K562 (cell line): ENCODE results near the gene GPR157. TPM values are rescaled to one million over a fixed set of nuclear protein-coding genes. Genes with fewer than 3 reads are reported as not detected.

Source experiments
- ATAC-seq: fragments of 200-7000 bp; cut with Tn5 transposase; 3 replicates; pipeline ENCODE4 v1.9.1; 2020; ENCODE audit warnings: moderate library complexity
- BruUV-seq: library from RNA; stranded (reverse); fragments of 400-500 nt; replicated peaks from 2 replicates; lab custom pipeline; 2021; lab: Mats Ljungman, UMichigan
- CTCF ChIA-PET: fragments of 300-600 bp; formaldehyde crosslinking; extraction: SDS; loops from one replicate; lab custom pipeline; 2021; ENCODE audit warnings: low intra/inter-chr PET ratio; lab: Yijun Ruan, JAX
- POLR2A ChIA-PET: fragments of 300-600, 350-650 bp; sonication (Branson Sonifier 250); formaldehyde crosslinking; extraction: SDS; loops from one replicate; lab custom pipeline; 2021; ENCODE audit warnings: antibody characterized with exemption, inconsistent platforms; lab: Yijun Ruan, JAX
- DNase-seq, 4 experiments: peaks; one replicate each; pipeline versions ENCODE4 v3.0.0 to v3.0.0-alpha.2; 2011 to 2018; ENCODE audit warnings: low spot score in 3 of 4, mixed read lengths in 3 of 4; ENCODE audit errors: extremely low read depth in 1 of 4
- FAIRE-seq: peaks from 2 replicates; lab custom pipeline; 2011; peaks lifted over from hg19 to GRCh38; lab: Jason Lieb, UNC
- H2AFZ ChIP-seq: 2 replicates; pipeline ENCODE4 v1.6.0; 2011; ENCODE audit warnings: low read depth, low read length, control low read depth, inconsistent platforms
- H3K27ac ChIP-seq: fragments of 200-600 bp; 3 replicates; pipeline ENCODE4 v1.8.0; 2011; ENCODE audit warnings: low read depth, mild to moderate bottlenecking, control low read depth, inconsistent platforms, low read length, moderate library complexity, mixed read lengths; ENCODE audit errors: extremely low read depth
- H3K27me3 ChIP-seq, 2 experiments: fragments of 300-600 bp in 1 of 2; 2 replicates in 1 of 2; 3 replicates in 1 of 2; pipeline versions ENCODE4 v1.6.0 to v1.8.0; 2011; ENCODE audit warnings: inconsistent platforms in 2 of 2, low read length in 2 of 2, mild to moderate bottlenecking in 1 of 2, mixed read lengths in 1 of 2, moderate library complexity in 1 of 2; ENCODE audit not compliant: control insufficient read depth in 2 of 2, insufficient read depth in 2 of 2
- H3K36me3 ChIP-seq: fragments of 300-600 bp; 3 replicates; pipeline ENCODE4 v1.8.0; 2011; ENCODE audit warnings: mild to moderate bottlenecking, low read length, inconsistent platforms; ENCODE audit not compliant: control insufficient read depth, insufficient read depth
- H3K4me1 ChIP-seq, 2 experiments: fragments of 200-600 bp in 1 of 2; replicated peaks in 1 of 2; 2 replicates in 1 of 2; 3 replicates in 1 of 2; pipeline versions ENCODE4 v1.5.1 to v1.8.0; 2011; ENCODE audit warnings: inconsistent platforms in 2 of 2, low read length in 2 of 2, mild to moderate bottlenecking in 1 of 2, mixed read lengths in 1 of 2, moderate library complexity in 1 of 2; ENCODE audit not compliant: control insufficient read depth in 2 of 2, insufficient read depth in 2 of 2
- H3K4me2 ChIP-seq: 2 replicates; pipeline ENCODE4 v1.6.1; 2011; ENCODE audit warnings: low read length, control low read depth, inconsistent platforms, mixed read lengths; ENCODE audit not compliant: insufficient read depth
- H3K4me3 ChIP-seq: fragments of 200-600 bp; sonication (generic), shearing (Covaris generic); 2 replicates; pipeline ENCODE4 v1.5.1; 2016; ENCODE audit warnings: control low read depth, inconsistent platforms
- H3K79me2 ChIP-seq: fragments of 200-600 bp; 3 replicates; pipeline ENCODE4 v1.8.0; 2011; ENCODE audit warnings: low read length, inconsistent platforms; ENCODE audit not compliant: control insufficient read depth, insufficient read depth
- H3K9ac ChIP-seq, 2 experiments: 2 replicates each; pipeline versions ENCODE4 v1.6.0 to v1.6.1; 2011; ENCODE audit warnings: low read depth in 2 of 2, low read length in 2 of 2, control low read depth in 1 of 2, inconsistent platforms in 1 of 2, mild to moderate bottlenecking in 1 of 2, mixed read lengths in 1 of 2; ENCODE audit not compliant: insufficient read depth in 1 of 2
- H3K9me1 ChIP-seq: one replicate; pipeline ENCODE4 v1.6.0; 2011; ENCODE audit warnings: inconsistent platforms, mild to moderate bottlenecking, low read length, moderate library complexity; ENCODE audit not compliant: control insufficient read depth, insufficient read depth
- H3K9me3 ChIP-seq: replicated peaks from 2 replicates; pipeline ENCODE4 v1.5.1; 2011; ENCODE audit warnings: low read depth, low read length, inconsistent platforms; ENCODE audit not compliant: control insufficient read depth, insufficient read depth
- H4K20me1 ChIP-seq: replicated peaks from 2 replicates; pipeline ENCODE4 v1.6.1; 2011; ENCODE audit warnings: low read length, inconsistent platforms, mixed read lengths; ENCODE audit not compliant: control insufficient read depth, insufficient read depth
- ARHGAP35 ChIP-seq: fragments of 450-650 bp; IDR thresholded peaks from 2 replicates; pipeline ENCODE4 v1.6.1; 2018; ENCODE audit not compliant: partially characterized antibody
- ERF ChIP-seq: fragments of 450-650 bp; formaldehyde crosslinking; IDR thresholded peaks from 2 replicates; pipeline ENCODE4 v1.4.0; 2020; ENCODE audit warnings: mild to moderate bottlenecking, mixed read lengths
- JUNB ChIP-seq: fragments of 450-650 bp; formaldehyde crosslinking; conservative IDR thresholded peaks from 2 replicates; pipeline ENCODE4 v1.4.0; 2020; ENCODE audit warnings: mild to moderate bottlenecking
- MAZ ChIP-seq, 2 experiments: fragments of 450-650 bp in 1 of 2; sonication (generic) in 1 of 2; formaldehyde crosslinking; IDR thresholded peaks in 1 of 2; conservative IDR thresholded peaks in 1 of 2; 2 replicates each; pipeline versions ENCODE4 v1.4.0 to v1.5.0; 2020; ENCODE audit warnings: mild to moderate bottlenecking in 1 of 2, missing genetic modification reagents in 1 of 2
- SIN3A ChIP-seq, 2 experiments: fragments of 150-350 bp in 1 of 2; IDR thresholded peaks; 2 replicates each; pipeline ENCODE4 v1.6.1; 2011 to 2016; ENCODE audit warnings: borderline replicate concordance in 2 of 2, low read depth in 2 of 2, low read length in 2 of 2, mild to moderate bottlenecking in 2 of 2, moderate library complexity in 2 of 2; ENCODE audit not compliant: control insufficient read depth in 1 of 2
- SMAD1 ChIP-seq: fragments of 150-350 bp; IDR thresholded peaks from 2 replicates; pipeline ENCODE4 v1.6.1; 2014; ENCODE audit warnings: low read length, low read depth; ENCODE audit not compliant: partially characterized antibody
- ZKSCAN1 ChIP-seq: fragments of 150-350 bp; IDR thresholded peaks from 2 replicates; pipeline ENCODE4 v1.6.1; 2016; ENCODE audit warnings: low read depth, low read length
- WGBS: fragments of 100-300 bp; shearing (Covaris generic); methylation state at CpG from one replicate; pipeline ENCODE4 v1.1.6; 2016; ENCODE audit warnings: low coverage, mixed read lengths; ENCODE audit not compliant: insufficient coverage; ENCODE audit errors: missing lambda C conversion rate; 5-methylcytosine and 5-hydroxymethylcytosine counted together
- in situ Hi-C: fragments of 300-500 bp; cut with MboI; formaldehyde crosslinking; loops from 4 replicates; pipeline ENCODE4 v1.15.0; 2018; ENCODE audit warnings: inconsistent platforms, mixed read lengths
- intact Hi-C: fragments of 100-400 bp; cut with micrococcal nuclease; formaldehyde crosslinking; loops from 2 replicates; pipeline ENCODE4 v1.14.2; 2022
- polyA plus RNA-seq, 8 experiments: library from polyadenylated mRNA; depleted of rRNA in 4 of 8; stranded (reverse) in 5 of 8; unstranded in 3 of 8; fragments of >200 nt; fragmentation: Nextera tagmentation in 2 of 8; fragmentation: Illumina TruSeq in 1 of 8; extraction: Ambion mirVana in 2 of 8; extraction: Trizol in 1 of 8; gene quantifications; 2 replicates each; pipeline versions ENCODE4 v1.2.1 to v1.2.3, GENCODE V29; 2011 to 2014; ENCODE audit warnings: inconsistent platforms in 1 of 8, missing spikeins in 1 of 8
- total RNA-seq, 7 experiments: library from RNA; depleted of rRNA in 6 of 7; stranded (reverse); fragments of >200 nt in 6 of 7; fragmentation: Illumina TruSeq in 2 of 7; extraction: Trizol in 2 of 7; gene quantifications; 2 replicates each; pipeline versions ENCODE4 v1.2.1 to v1.2.3, GENCODE V29; 2011 to 2021; ENCODE audit warnings: low replicate concordance in 1 of 7
- TF ChIP-seq, protein P1 (sequence below): sonication (generic); formaldehyde crosslinking; IDR thresholded peaks from 2 replicates; pipeline ENCODE4 v1.8.0; 2022; ENCODE audit warnings: mild to moderate bottlenecking, missing genetic modification reagents, borderline replicate concordance
- TF ChIP-seq, protein P2 (sequence below): conservative IDR thresholded peaks from 2 replicates; pipeline ENCODE4 v1.6.1; 2011; ENCODE audit warnings: low read depth, mild to moderate bottlenecking, low read length; ENCODE audit not compliant: control insufficient read depth
- TF ChIP-seq, protein P3 (sequence below): fragments of 450-650 bp; conservative IDR thresholded peaks from 2 replicates; pipeline ENCODE4 v1.6.1; 2016; ENCODE audit warnings: missing genetic modification characterization, low read depth, mild to moderate bottlenecking, missing compliant biosample characterization, moderate library complexity
- TF ChIP-seq, protein P4 (sequence below): fragments of 450-650 bp; formaldehyde crosslinking; IDR thresholded peaks from 2 replicates; pipeline ENCODE4 v1.4.0; 2020; ENCODE audit warnings: mild to moderate bottlenecking, moderate library complexity
- TF ChIP-seq, protein P5 (sequence below): sonication (generic); formaldehyde crosslinking; IDR thresholded peaks from 2 replicates; pipeline ENCODE4 v1.4.0; 2020; ENCODE audit warnings: mild to moderate bottlenecking, missing genetic modification reagents

Gene GPR157
- total and polyA plus RNA-seq, 9 of the 15 experiments (the other 6 are each of a cell fraction or from before 2014, with no cell fraction given) = 0.01 to 0.18 (median 0.04) TPM; not detected in 4

DNA sequence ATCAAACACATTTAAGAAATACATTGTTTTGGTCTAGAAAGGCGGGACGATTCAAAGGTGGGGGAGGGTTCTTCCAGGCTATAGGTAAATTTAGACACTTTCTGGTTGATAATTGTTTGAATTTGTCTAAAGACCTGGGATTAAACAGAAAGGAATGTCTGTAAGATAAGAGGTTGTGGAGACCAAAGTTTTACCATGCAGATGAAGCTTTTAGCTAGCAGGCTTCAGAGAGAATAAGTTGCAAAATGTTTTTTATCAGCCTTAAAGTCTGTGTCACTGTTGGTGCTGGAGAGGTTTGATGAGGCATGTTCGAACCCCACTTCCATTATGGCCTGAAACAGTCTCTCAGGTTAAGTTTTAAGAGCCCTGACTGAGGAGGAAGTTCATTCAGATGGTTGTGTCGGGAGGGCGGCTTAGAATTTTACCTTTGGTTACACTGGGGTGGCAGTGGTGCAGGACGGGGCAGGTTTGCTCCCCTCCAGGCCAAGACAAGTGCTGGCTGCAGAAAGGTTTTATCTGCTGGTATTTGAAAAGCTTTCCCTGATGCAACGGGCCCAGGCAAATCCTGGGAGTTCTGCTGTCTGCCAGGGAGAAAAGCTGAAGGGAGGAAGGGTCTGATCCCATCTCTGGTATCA is 43.5 kb downstream of the GPR157 start:
- Histone ChIP-seq H3K4me2 (no peak overlapping the region), H3K9me3 (no peaks in the 10 kb centered on the region), H3K36me3 (no peaks in the 10 kb centered on the region), H3K27ac (no peak overlapping the region), H3K9ac (no peak overlapping the region), H3K27me3 (peaks cover 47 to 68% of the 10 kb centered on the region in 2 experiments; a peak in 4 of 5 replicates), H2AFZ (no peak overlapping the region), H4K20me1 (no peaks in the 10 kb centered on the region), H3K4me3 (no peak overlapping the region), H3K4me1 (no peaks in the 10 kb centered on the region), H3K79me2 (no peaks in the 10 kb centered on the region), H3K9me1 (no peaks in the 10 kb centered on the region)
- in situ Hi-C loops (no loop called here), intact Hi-C loops (no loop called here)
- ATAC-seq (no peak), FAIRE-seq (no peak), DNase-seq (no peak)
- under 1% methylated on average over 7 of the region's 7 CpGs for WGBS
- POLR2A ChIA-PET = interaction anchor here (1.0 kb wide), 2 partner anchors 16 kb away, joined by 3 to 4 read pairs; no protein-coding TSS in a partner anchor
- BruUV-seq = no TSS peak
- CTCF ChIA-PET = no interaction called here
- TF ChIP-seq, protein P1, sequence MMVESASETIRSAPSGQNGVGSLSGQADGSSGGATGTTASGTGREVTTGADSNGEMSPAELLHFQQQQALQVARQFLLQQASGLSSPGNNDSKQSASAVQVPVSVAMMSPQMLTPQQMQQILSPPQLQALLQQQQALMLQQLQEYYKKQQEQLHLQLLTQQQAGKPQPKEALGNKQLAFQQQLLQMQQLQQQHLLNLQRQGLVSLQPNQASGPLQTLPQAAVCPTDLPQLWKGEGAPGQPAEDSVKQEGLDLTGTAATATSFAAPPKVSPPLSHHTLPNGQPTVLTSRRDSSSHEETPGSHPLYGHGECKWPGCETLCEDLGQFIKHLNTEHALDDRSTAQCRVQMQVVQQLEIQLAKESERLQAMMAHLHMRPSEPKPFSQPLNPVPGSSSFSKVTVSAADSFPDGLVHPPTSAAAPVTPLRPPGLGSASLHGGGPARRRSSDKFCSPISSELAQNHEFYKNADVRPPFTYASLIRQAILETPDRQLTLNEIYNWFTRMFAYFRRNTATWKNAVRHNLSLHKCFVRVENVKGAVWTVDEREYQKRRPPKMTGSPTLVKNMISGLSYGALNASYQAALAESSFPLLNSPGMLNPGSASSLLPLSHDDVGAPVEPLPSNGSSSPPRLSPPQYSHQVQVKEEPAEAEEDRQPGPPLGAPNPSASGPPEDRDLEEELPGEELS (CRISPR knock-in tag) = no peak
- no peak for TF ChIP-seq MAZ (CRISPR knock-in tag; conservative IDR thresholded peaks at IDR 0.05 in 1 of 2, IDR thresholded peaks at IDR 0.05 in 1 of 2)
- TF ChIP-seq, protein P2, sequence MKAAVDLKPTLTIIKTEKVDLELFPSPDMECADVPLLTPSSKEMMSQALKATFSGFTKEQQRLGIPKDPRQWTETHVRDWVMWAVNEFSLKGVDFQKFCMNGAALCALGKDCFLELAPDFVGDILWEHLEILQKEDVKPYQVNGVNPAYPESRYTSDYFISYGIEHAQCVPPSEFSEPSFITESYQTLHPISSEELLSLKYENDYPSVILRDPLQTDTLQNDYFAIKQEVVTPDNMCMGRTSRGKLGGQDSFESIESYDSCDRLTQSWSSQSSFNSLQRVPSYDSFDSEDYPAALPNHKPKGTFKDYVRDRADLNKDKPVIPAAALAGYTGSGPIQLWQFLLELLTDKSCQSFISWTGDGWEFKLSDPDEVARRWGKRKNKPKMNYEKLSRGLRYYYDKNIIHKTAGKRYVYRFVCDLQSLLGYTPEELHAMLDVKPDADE = no peak
- no peak for TF ChIP-seq ZKSCAN1
- TF ChIP-seq SMAD1 = no peak
- TF ChIP-seq ARHGAP35 = no peak
- TF ChIP-seq, protein P3, sequence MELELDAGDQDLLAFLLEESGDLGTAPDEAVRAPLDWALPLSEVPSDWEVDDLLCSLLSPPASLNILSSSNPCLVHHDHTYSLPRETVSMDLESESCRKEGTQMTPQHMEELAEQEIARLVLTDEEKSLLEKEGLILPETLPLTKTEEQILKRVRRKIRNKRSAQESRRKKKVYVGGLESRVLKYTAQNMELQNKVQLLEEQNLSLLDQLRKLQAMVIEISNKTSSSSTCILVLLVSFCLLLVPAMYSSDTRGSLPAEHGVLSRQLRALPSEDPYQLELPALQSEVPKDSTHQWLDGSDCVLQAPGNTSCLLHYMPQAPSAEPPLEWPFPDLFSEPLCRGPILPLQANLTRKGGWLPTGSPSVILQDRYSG = no peak
- TF ChIP-seq, protein P4, sequence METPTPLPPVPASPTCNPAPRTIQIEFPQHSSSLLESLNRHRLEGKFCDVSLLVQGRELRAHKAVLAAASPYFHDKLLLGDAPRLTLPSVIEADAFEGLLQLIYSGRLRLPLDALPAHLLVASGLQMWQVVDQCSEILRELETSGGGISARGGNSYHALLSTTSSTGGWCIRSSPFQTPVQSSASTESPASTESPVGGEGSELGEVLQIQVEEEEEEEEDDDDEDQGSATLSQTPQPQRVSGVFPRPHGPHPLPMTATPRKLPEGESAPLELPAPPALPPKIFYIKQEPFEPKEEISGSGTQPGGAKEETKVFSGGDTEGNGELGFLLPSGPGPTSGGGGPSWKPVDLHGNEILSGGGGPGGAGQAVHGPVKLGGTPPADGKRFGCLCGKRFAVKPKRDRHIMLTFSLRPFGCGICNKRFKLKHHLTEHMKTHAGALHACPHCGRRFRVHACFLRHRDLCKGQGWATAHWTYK = no peak
- TF ChIP-seq SIN3A (IDR thresholded peaks at IDR 0.05; ENCODE audit: borderline replicate concordance in 2 of 2, control insufficient read depth in 1 of 2, low read depth in 2 of 2, low read length in 2 of 2) = no peak
- TF ChIP-seq ERF (CRISPR knock-in tag) = no peak
- no peak for TF ChIP-seq JUNB (CRISPR knock-in tag)
- TF ChIP-seq, protein P5, sequence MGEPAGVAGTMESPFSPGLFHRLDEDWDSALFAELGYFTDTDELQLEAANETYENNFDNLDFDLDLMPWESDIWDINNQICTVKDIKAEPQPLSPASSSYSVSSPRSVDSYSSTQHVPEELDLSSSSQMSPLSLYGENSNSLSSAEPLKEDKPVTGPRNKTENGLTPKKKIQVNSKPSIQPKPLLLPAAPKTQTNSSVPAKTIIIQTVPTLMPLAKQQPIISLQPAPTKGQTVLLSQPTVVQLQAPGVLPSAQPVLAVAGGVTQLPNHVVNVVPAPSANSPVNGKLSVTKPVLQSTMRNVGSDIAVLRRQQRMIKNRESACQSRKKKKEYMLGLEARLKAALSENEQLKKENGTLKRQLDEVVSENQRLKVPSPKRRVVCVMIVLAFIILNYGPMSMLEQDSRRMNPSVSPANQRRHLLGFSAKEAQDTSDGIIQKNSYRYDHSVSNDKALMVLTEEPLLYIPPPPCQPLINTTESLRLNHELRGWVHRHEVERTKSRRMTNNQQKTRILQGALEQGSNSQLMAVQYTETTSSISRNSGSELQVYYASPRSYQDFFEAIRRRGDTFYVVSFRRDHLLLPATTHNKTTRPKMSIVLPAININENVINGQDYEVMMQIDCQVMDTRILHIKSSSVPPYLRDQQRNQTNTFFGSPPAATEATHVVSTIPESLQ (CRISPR knock-in tag) = no peak
